B cell (primary cell): ENCODE data around the gene ASMTL. TPM values are rescaled to one million over a fixed set of nuclear protein-coding genes. Genes with fewer than 3 reads are reported as not detected.

Experiments used
- ATAC-seq: fragments of 200-7000 bp; cut with Tn5 transposase; one replicate; pipeline ENCODE4 v1.10.0; 2021; ENCODE audit warnings: low read depth, mild to moderate bottlenecking, moderate number of reproducible peaks, moderate library complexity
- CTCF ChIA-PET: fragments of 350-600 bp; sonication (Branson Sonifier 250); formaldehyde crosslinking; loops from one replicate; lab custom pipeline; 2021; ENCODE audit warnings: antibody characterized with exemption, inconsistent platforms; lab: Charles Lee
- POLR2A ChIA-PET: fragments of 350-600 bp; sonication (Branson Sonifier 250); formaldehyde crosslinking; loops from one replicate; lab custom pipeline; 2021; ENCODE audit warnings: antibody characterized with exemption; lab: Charles Lee
- DNase-seq: peaks from one replicate; pipeline ENCODE4 v3.0.0; 2013
- H2AFZ ChIP-seq: 2 replicates; pipeline ENCODE4 v1.6.1; 2012; ENCODE audit warnings: mild to moderate bottlenecking, low read depth, low read length; ENCODE audit not compliant: insufficient read depth, poor library complexity, severe bottlenecking
- H3K27ac ChIP-seq, 2 donors: 1 replicate in 1 of 2; 2 replicates in 1 of 2; pipeline ENCODE4 v1.5.1; 2012 to 2013; ENCODE audit warnings: low read length in 2 of 2, mild to moderate bottlenecking in 2 of 2, moderate library complexity in 1 of 2
- H3K27me3 ChIP-seq, 4 experiments: fragments of 200-600 bp in 1 of 4; sonication (generic) in 1 of 4; replicated peaks in 1 of 4; 1 replicate in 2 of 4; 2 replicates in 2 of 4; pipeline versions ENCODE4 v1.6.1 to v1.7.0; 2013 to 2016; ENCODE audit warnings: low read length in 3 of 4, mild to moderate bottlenecking in 2 of 4, mixed read lengths in 1 of 4, moderate library complexity in 1 of 4; ENCODE audit not compliant: insufficient read depth in 4 of 4, control insufficient read depth in 3 of 4; ENCODE audit errors: control extremely low read depth in 1 of 4
- H3K36me3 ChIP-seq, 2 experiments: replicated peaks in 1 of 2; 1 replicate in 1 of 2; 2 replicates in 1 of 2; pipeline versions ENCODE4 v1.6.1 to v1.7.1; 2013; ENCODE audit warnings: low read length in 1 of 2; ENCODE audit not compliant: insufficient read depth in 2 of 2, control insufficient read depth in 1 of 2; ENCODE audit errors: control extremely low read depth in 1 of 2, extremely low read depth in 1 of 2
- H3K4me1 ChIP-seq, 2 donors: fragments of 200-600 bp in 1 of 2; sonication (generic) in 1 of 2; 1 replicate in 1 of 2; 2 replicates in 1 of 2; pipeline versions ENCODE4 v1.5.1 to v1.6.1; 2013 to 2017; ENCODE audit warnings: low read length in 2 of 2; ENCODE audit not compliant: control insufficient read depth in 2 of 2, insufficient read depth in 2 of 2
- H3K4me2 ChIP-seq: replicated peaks from 2 replicates; pipeline ENCODE3; 2012; ENCODE audit warnings: mild to moderate bottlenecking, low read depth, low read length; ENCODE audit not compliant: poor library complexity, severe bottlenecking
- H3K4me3 ChIP-seq, 5 experiments: fragments of 200-600 bp in 1 of 5; sonication (generic) in 1 of 5; 1 replicate in 3 of 5; 2 replicates in 2 of 5; pipeline versions ENCODE4 v1.5.1 to v1.7.0; 2011 to 2016; ENCODE audit warnings: low read length in 4 of 5, mild to moderate bottlenecking in 4 of 5, low read depth in 2 of 5, control low read depth in 1 of 5, moderate library complexity in 1 of 5; ENCODE audit not compliant: insufficient read depth in 1 of 5; ENCODE audit errors: control extremely low read depth in 1 of 5, extremely low read depth in 1 of 5
- H3K79me2 ChIP-seq: fragments of 200-600 bp; sonication (generic); one replicate; pipeline ENCODE4 v1.6.0; 2016; ENCODE audit warnings: low read length; ENCODE audit not compliant: control insufficient read depth, insufficient read depth
- H3K9ac ChIP-seq: fragments of 200-600 bp; sonication (generic); 2 replicates; pipeline ENCODE4 v1.6.1; 2017; ENCODE audit warnings: mild to moderate bottlenecking, low read length, moderate library complexity
- H3K9me3 ChIP-seq, 3 donors: one replicate each; pipeline versions ENCODE4 v1.6.1 to v1.7.1; 2013; ENCODE audit warnings: low read length in 2 of 3; ENCODE audit not compliant: control insufficient read depth in 2 of 3, insufficient read depth in 1 of 3; ENCODE audit errors: control extremely low read depth in 1 of 3
- H4K20me1 ChIP-seq: 2 replicates; pipeline ENCODE4 v1.6.0; 2012; ENCODE audit warnings: mild to moderate bottlenecking, low read length; ENCODE audit not compliant: insufficient read depth, control insufficient read depth, poor library complexity, severe bottlenecking
- H3K27ac Mint-ChIP-seq: one replicate; pipeline ENCODE4 v1.8.0; 2021; ENCODE audit warnings: mixed read lengths
- H3K27me3 Mint-ChIP-seq: one replicate; pipeline ENCODE4 v1.8.0; 2021; ENCODE audit warnings: mixed read lengths
- H3K4me1 Mint-ChIP-seq: one replicate; pipeline ENCODE4 v1.8.0; 2021; ENCODE audit warnings: mixed read lengths
- H3K4me3 Mint-ChIP-seq: one replicate; pipeline ENCODE4 v1.8.0; 2021; ENCODE audit warnings: mixed read lengths
- H3K9me3 Mint-ChIP-seq: one replicate; pipeline ENCODE4 v1.8.0; 2022; ENCODE audit warnings: mixed read lengths; ENCODE audit not compliant: insufficient read depth
- EZH2 ChIP-seq: IDR thresholded peaks from 2 replicates; pipeline ENCODE4 v1.6.1; 2012; ENCODE audit warnings: borderline replicate concordance, low read depth, mild to moderate bottlenecking, moderate library complexity, low read length; ENCODE audit not compliant: insufficient read depth, poor library complexity, severe bottlenecking
- WGBS: methylation state at CpG from one replicate; pipeline ENCODE4 v1.1.5; 2013; ENCODE audit warnings: missing lambda C conversion rate; ENCODE audit not compliant: insufficient coverage; 5-methylcytosine and 5-hydroxymethylcytosine counted together
- intact Hi-C: fragments of 100-400 bp; cut with micrococcal nuclease; formaldehyde crosslinking; loops from one replicate; pipeline ENCODE4 v1.10.0; 2022
- polyA plus RNA-seq: library from polyadenylated mRNA; depleted of rRNA; stranded (reverse); fragments of >200 nt; gene quantifications from 2 replicates; pipeline ENCODE4 v1.2.3, GENCODE V29; 2012
- total RNA-seq, 2 donors: library from RNA; stranded (reverse); fragments of 120-200 nt in 1 of 2; gene quantifications; 1 replicate in 1 of 2; 2 replicates in 1 of 2; pipeline versions ENCODE4 v1.2.3 to v1.2.4, GENCODE V29; 2013 to 2022
- TF ChIP-seq, protein P1 (sequence below): fragments of 200-600 bp; IDR thresholded peaks from one replicate; pipeline ENCODE4 v1.8.0; 2022; ENCODE audit warnings: antibody characterized with exemption, mild to moderate bottlenecking

Gene ASMTL
- total and polyA plus RNA-seq, 2 donors (not counting 1 experiment from before 2014, with no cell fraction given): 33.3 to 52.9 TPM

DNA sequence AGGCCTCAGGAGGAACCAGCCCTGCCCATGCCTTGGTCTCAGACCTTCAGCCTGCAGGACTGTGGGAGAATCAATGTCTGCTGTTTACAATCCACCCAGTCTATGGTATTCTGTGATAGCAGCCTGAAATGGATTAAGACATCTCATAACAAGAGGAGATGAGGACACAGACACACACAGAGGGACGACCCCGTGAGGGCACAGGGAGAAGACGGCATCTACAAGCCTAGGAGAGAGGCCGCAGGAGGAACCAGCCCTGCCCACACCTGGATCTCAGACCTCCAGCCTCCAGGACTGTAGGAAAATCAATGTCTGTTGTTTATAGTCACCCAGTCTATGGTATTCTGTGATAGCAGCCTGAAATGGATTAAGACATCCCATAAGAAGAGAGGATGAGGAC is 64.1 kb downstream of the ASMTL start:
- peaks cover 0 to 20% (median 0%) of the 10 kb centered on the region in 3 donors for H3K9me3 ChIP-seq
- no peak overlapping the region for H3K4me3 ChIP-seq
- ATAC-seq (no peak), DNase-seq (no peak)
- H3K4me1 ChIP-seq: peaks cover 17 to 22% of the 10 kb centered on the region in 2 donors
- no peak overlapping the region for H3K4me2 ChIP-seq
- POLR2A ChIA-PET: no interaction called here
- H3K4me1 Mint-ChIP-seq: peaks cover 25% of the 10 kb centered on the region
- H3K27ac ChIP-seq: no peak overlapping the region
- peaks cover 58% of the 10 kb centered on the region for H3K79me2 ChIP-seq
- no peaks in the 10 kb centered on the region for H3K9me3 Mint-ChIP-seq
- no peaks in the 10 kb centered on the region for H3K27me3 ChIP-seq
- WGBS: 100% methylated on average over 1 of the region's 4 CpGs
- H3K36me3 ChIP-seq: peaks cover 2 to 67% of the 10 kb centered on the region in 2 experiments
- TF ChIP-seq, protein P1, sequence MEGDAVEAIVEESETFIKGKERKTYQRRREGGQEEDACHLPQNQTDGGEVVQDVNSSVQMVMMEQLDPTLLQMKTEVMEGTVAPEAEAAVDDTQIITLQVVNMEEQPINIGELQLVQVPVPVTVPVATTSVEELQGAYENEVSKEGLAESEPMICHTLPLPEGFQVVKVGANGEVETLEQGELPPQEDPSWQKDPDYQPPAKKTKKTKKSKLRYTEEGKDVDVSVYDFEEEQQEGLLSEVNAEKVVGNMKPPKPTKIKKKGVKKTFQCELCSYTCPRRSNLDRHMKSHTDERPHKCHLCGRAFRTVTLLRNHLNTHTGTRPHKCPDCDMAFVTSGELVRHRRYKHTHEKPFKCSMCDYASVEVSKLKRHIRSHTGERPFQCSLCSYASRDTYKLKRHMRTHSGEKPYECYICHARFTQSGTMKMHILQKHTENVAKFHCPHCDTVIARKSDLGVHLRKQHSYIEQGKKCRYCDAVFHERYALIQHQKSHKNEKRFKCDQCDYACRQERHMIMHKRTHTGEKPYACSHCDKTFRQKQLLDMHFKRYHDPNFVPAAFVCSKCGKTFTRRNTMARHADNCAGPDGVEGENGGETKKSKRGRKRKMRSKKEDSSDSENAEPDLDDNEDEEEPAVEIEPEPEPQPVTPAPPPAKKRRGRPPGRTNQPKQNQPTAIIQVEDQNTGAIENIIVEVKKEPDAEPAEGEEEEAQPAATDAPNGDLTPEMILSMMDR: no peak
- H4K20me1 ChIP-seq: peaks cover 77% of the 10 kb centered on the region
- H3K9ac ChIP-seq: no peak overlapping the region
- CTCF ChIA-PET: no interaction called here
- intact Hi-C loops: no loop called here
- H3K4me3 Mint-ChIP-seq: peak overlapping the region; percentile 23
- no peak overlapping the region for H2AFZ ChIP-seq
- H3K27ac Mint-ChIP-seq: no peak overlapping the region
- H3K27me3 Mint-ChIP-seq: no peaks in the 10 kb centered on the region

DNA sequence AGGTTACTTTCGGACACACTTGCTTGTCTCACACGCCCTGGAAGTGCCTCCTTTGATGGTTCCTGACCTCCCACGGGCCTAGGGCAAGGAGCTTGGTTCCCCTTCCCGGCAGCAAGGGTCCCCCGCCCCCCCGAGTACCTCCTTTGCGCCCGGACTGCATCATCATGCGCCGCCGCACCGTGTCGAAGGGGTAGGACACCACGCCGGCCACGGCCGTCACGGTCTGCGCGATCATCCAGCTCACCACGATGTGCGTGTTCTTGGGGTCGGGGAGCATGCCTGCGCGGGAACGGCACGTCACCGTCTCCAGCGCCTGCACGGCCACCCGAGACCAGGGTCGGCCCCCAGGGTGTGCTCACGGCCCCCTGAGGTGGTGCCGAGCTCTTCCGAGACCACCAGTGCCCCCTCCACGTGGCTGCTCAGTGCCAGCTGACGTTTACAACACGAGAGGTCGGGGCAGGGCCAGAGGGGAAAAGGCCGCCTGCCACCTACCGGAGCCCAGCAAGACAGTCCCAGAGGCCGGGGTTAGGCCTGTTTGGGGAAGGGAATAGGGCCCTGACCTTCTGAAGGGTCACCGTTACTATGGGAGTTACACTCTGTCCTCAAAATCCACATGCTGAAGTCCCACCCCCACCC is 65.5 kb downstream of the ASMTL start:
- ChIA-PET POLR2A (no interaction called here), CTCF (no interaction called here)
- Histone ChIP-seq H3K4me1 (peaks cover 12 to 16% of the 10 kb centered on the region in 2 donors), H3K27me3 (no peaks in the 10 kb centered on the region), H3K4me3 (no peak overlapping the region), H3K27ac (no peak overlapping the region), H2AFZ (no peak overlapping the region), H3K79me2 (peaks cover 47% of the 10 kb centered on the region), H3K9me3 (peaks cover 0 to 20% (median 0%) of the 10 kb centered on the region in 3 donors), H4K20me1 (peaks cover 73% of the 10 kb centered on the region), H3K4me2 (no peak overlapping the region), H3K9ac (no peak overlapping the region), H3K36me3 (peaks cover 2 to 72% of the 10 kb centered on the region in 2 experiments)
- Mint-ChIP-seq H3K9me3 (no peaks in the 10 kb centered on the region), H3K27me3 (no peaks in the 10 kb centered on the region), H3K4me1 (peaks cover 23% of the 10 kb centered on the region), H3K27ac (no peak overlapping the region), H3K4me3 (no peak overlapping the region)
- WGBS: 94% methylated on average over 38 of the region's 43 CpGs
- ATAC-seq: no peak
- TF ChIP-seq EZH2: no peak
- TF ChIP-seq, protein P1: no peak
- intact Hi-C loops: no loop called here
- no peak for DNase-seq
